Heart right ventricle (tissue), 16 donors: ENCODE results near the gene HEXIM1. TPM values are rescaled to one million over a fixed set of nuclear protein-coding genes. Genes with fewer than 3 reads are reported as not detected.
A peak's percentile ranks its signal among the peaks of the same experiment; 100 is the strongest.

Source experiments
- ATAC-seq, 8 donors: fragments of 200-7000 bp; cut with Tn5 transposase; one replicate each; pipeline ENCODE4 v1.9.1; 2020; ENCODE audit warnings: mild to moderate bottlenecking in 8 of 8, moderate library complexity in 8 of 8, moderate number of reproducible peaks in 1 of 8
- DNase-seq, 2 donors: peaks; one replicate each; pipeline ENCODE4 v3.0.0-alpha.2; 2020
- H3K27ac ChIP-seq, 10 donors: fragments of 200-600 bp; sonication (generic) in 2 of 10; one replicate each; pipeline versions ENCODE4 v1.5.0 to v1.8.0; 2020 to 2022; ENCODE audit warnings: mild to moderate bottlenecking in 3 of 10
- H3K27me3 ChIP-seq, 7 donors: fragments of 200-600 bp; one replicate each; pipeline ENCODE4 v1.8.0; 2021 to 2022; ENCODE audit warnings: mild to moderate bottlenecking in 2 of 7
- H3K36me3 ChIP-seq, 9 donors: fragments of 200-600 bp; sonication (generic) in 1 of 9; one replicate each; pipeline versions ENCODE4 v1.5.0 to v1.8.0; 2020 to 2022; ENCODE audit warnings: mild to moderate bottlenecking in 2 of 9
- H3K4me1 ChIP-seq, 9 donors: fragments of 200-600 bp; sonication (generic) in 1 of 9; one replicate each; pipeline versions ENCODE4 v1.5.0 to v1.8.0; 2020 to 2022; ENCODE audit warnings: mild to moderate bottlenecking in 4 of 9
- H3K4me3 ChIP-seq, 10 donors: fragments of 200-600 bp; sonication (generic) in 2 of 10; one replicate each; pipeline versions ENCODE4 v1.5.0 to v1.8.0; 2020 to 2022; ENCODE audit warnings: mild to moderate bottlenecking in 7 of 10, moderate library complexity in 2 of 10
- H3K9me3 ChIP-seq, 11 donors: fragments of 200-600 bp in 10 of 11; sonication (generic) in 2 of 11; one replicate each; pipeline versions ENCODE4 v1.5.0 to v1.8.0; 2013 to 2022; ENCODE audit warnings: mild to moderate bottlenecking in 2 of 11, control low read depth in 1 of 11, moderate library complexity in 1 of 11
- CTCF ChIP-seq, 9 donors: fragments of 200-600 bp; sonication (generic) in 2 of 9; IDR thresholded peaks; one replicate each; pipeline versions ENCODE4 v1.5.0 to v1.8.0; 2021 to 2022; ENCODE audit warnings: antibody characterized with exemption in 9 of 9, mild to moderate bottlenecking in 5 of 9, moderate library complexity in 1 of 9
- WGBS, 2 donors: extraction: QIAGEN DNeasy Blood & Tissue Kit; methylation state at CpG; one replicate each; pipeline ENCODE4 v1.1.7; 2013; ENCODE audit warnings: inconsistent platforms in 1 of 2; 5-methylcytosine and 5-hydroxymethylcytosine counted together
- intact Hi-C, 10 donors: fragments of 100-400 bp; cut with DNase I; formaldehyde crosslinking; loops; one replicate each; pipeline versions ENCODE4 v1.11.1 to v1.14.2; 2022
- polyA plus RNA-seq, 2 donors: library from polyadenylated mRNA; stranded (reverse); fragments of 200-250 nt; gene quantifications; one replicate each; pipeline ENCODE4 v1.2.3, GENCODE V29; 2013
- total RNA-seq, 10 donors: library from RNA; stranded (reverse); fragmentation: NEBNext Ultra II Directional in 3 of 10; extraction: Animal tissue kit (Norgen Biotek cat#: 25700) in 3 of 10; gene quantifications; one replicate each; pipeline versions ENCODE4 v1.2.1 to v1.2.4, GENCODE V29; 2021 to 2023
- donor health status: Arrhythmogenic right ventricular cardiomyopathy.
- donor health status: ischemic (EF 13 %, LVEDD 7.1; RV severe dilation, severe dysfunction).
- donor health status: healthy with polysubstance abuse.
- donor health status: DM: no; HTN: yes; CAD: no.
- donor health status: DM: no; HTN: no; CAD: no.
- donor health status: ischemic (EF 25% LVEDD 6.9; RV normal size, moderate dysfunction).
- donor health status: ischemic (EF 25% LVEDD 5.7; RV mildly dilated, moderate dysfunction).
- donor health status: healthy.
- donor health status: DM: yes; HTN: yes; CAD: no.
- donor health status: Ischemic cardiomyopathy.
- donor health status: ischemic (EF 35%, LVEDD 5.7; RV mildly dilated, moderate dysfunction).
- donor health status: nonischemic (EF 11% LVEDD 7.7; RV severe dilation, severe dysfunction).
- donor health status: DM: yes; HTN: yes; CAD: no.
- donor health status: PGD.
- donor health status: ischemic (EF 29% LVEDD 5.4; RV normal size, mild dysfunction).
- donor health status: nonischemic (EF 23%, LVEDD 6.1; RV moderate dilation, normal function).

HEXIM1 gene
- total and polyA plus RNA-seq, 12 donors = 8.4 to 37.4 (median 18.3) TPM

- Histone ChIP-seq H3K4me3 (peak overlapping the region; percentile 60 to 97 (median 74)), H3K36me3 (no peaks in the 10 kb centered on the region), H3K4me1 (peaks cover 13 to 62% (median 59%) of the 10 kb centered on the region in 9 donors), H3K27me3 (no peaks in the 10 kb centered on the region), H3K9me3 (no peaks in the 10 kb centered on the region), H3K27ac (peak overlapping the region; percentile 92 to 99 (median 98))
- DNase-seq (peak; percentile 82 to 84), ATAC-seq (peak; percentile 22 to 48 (median 42))
- 0 to 1% methylated on average over 38 of the region's 38 CpGs for WGBS, 2 donors
- intact Hi-C loops = loop anchor here in 4 of 10 donors (1.0 to 10.0 kb wide), 2 partner anchors 14 to 167 kb away; partner anchors contain the start of genes HEXIM2 (in 4 of the 4) and MAP3K14 (in 1 of the 4)
- no peak for TF ChIP-seq CTCF (IDR thresholded peaks at IDR 0.05)
Observed at GRCh38 chr17:45147581-45148182, 593 bp upstream of the HEXIM1 start.

- peaks cover 9 to 59% (median 47%) of the 10 kb centered on the region in 9 donors for H3K4me1 ChIP-seq
- intact Hi-C loops = loop anchor here in 1 of 10 donors (10.0 kb wide), 1 partner anchor 166 kb away; the partner anchor contains the start of gene MAP3K14
Observed at GRCh38 chr17:45149037-45149668, 878 bp downstream of the HEXIM1 start.

GRCh38 chr17:45149669-45150664 lies 1.7 kb downstream of the HEXIM1 start:
- peak; percentile 3 to 15 (median 8) for ATAC-seq
- DNase-seq = peak; percentile 73 to 74
- peaks cover 9 to 59% (median 41%) of the 10 kb centered on the region in 9 donors for H3K4me1 ChIP-seq
- no peak for TF ChIP-seq CTCF (IDR thresholded peaks at IDR 0.05)
- no peaks in the 10 kb centered on the region for H3K36me3 ChIP-seq
- H3K27ac ChIP-seq = peak overlapping the region; percentile 91 to 99 (median 97)
- intact Hi-C loops = loop anchor here in 2 of 10 donors (5.0 to 10.0 kb wide), 2 partner anchors 47 to 165 kb away; partner anchors contain the start of gene MAP3K14 (in 1 of the 2)
- 1% methylated on average over 56 of the region's 56 CpGs for WGBS, 2 donors
- peak overlapping the region; percentile 63 to 97 (median 76) for H3K4me3 ChIP-seq
- no peaks in the 10 kb centered on the region for H3K9me3 ChIP-seq
- H3K27me3 ChIP-seq = no peaks in the 10 kb centered on the region

More at GRCh38 chr17:45149037-45149668, 878 bp downstream of the HEXIM1 start:
- DNase-seq (peak; percentile 89 to 90), ATAC-seq (peak; percentile 47 to 77 (median 70))
- Histone ChIP-seq H3K27me3 (no peaks in the 10 kb centered on the region), H3K27ac (peak overlapping the region; percentile 91 to 99 (median 97)), H3K4me3 (peak overlapping the region; percentile 63 to 97 (median 76)), H3K36me3 (no peaks in the 10 kb centered on the region), H3K9me3 (no peaks in the 10 kb centered on the region)
- peak; percentile 79 to 96 (median 87) for TF ChIP-seq CTCF (IDR thresholded peaks at IDR 0.05)
- 0% methylated on average over 32 of the region's 32 CpGs for WGBS, 2 donors
